Measurements from ENCODE around the gene ZNF821.
"Not testable (repeated sequence)": the region's sequence is repeated elsewhere in the genome, so short reads cannot be mapped to it uniquely, and the experiment has no call there.

ZNF821 gene

GRCh38 chr16:71873199-71873598 lies 10.8 kb downstream of the ZNF821 start:
- no peak for TF ChIP-seq CTCF (IDR thresholded peaks at IDR 0.05)
- Mint-ChIP-seq H3K9me3 (no peaks in the 10 kb centered on the region), H3K27me3 (ENCODE audit: low read depth, poor library complexity) (no peaks in the 10 kb centered on the region), H3K36me3 (ENCODE audit: low read depth) (peaks cover 53% of the 10 kb centered on the region), H3K4me1 (no peaks in the 10 kb centered on the region), H3K4me3 (no peak overlapping the region), H3K27ac (peak overlapping the region; percentile 32)
- no peak for DNase-seq

GRCh38 chr16:71870818-71871217 lies 13.2 kb downstream of the ZNF821 start:
- Mint-ChIP-seq H3K9me3 (no peaks in the 10 kb centered on the region), H3K4me3 (no peak overlapping the region), H3K27ac (no peak overlapping the region), H3K36me3 (ENCODE audit: low read depth) (peaks cover 48% of the 10 kb centered on the region), H3K4me1 (no peaks in the 10 kb centered on the region), H3K27me3 (ENCODE audit: low read depth, poor library complexity) (no peaks in the 10 kb centered on the region)
- DNase-seq, result no peak
- TF ChIP-seq CTCF (IDR thresholded peaks at IDR 0.05), result no peak

DNA sequence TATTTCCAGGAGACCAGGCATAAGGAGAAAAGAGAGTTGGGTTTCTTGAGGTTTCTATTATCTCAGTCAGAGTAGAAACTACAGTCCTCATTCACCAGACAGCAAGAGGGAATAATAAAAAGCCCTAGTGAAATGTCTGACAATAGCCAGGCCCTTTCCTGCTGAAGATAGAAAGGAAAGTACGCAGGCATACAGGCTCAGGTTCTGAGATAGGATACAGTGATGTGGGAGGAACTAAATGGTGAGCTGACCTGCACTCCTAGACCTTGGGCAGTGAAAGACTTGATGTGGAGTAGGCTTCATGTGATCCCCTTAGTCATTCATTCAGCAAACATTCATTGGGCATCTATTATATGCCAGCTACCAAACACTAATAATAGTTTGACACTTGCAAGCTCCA lies 14.9 kb downstream of the ZNF821 start:
- H3K4me3 Mint-ChIP-seq, result no peak overlapping the region
- no peak for TF ChIP-seq CTCF (IDR thresholded peaks at IDR 0.05)
- H3K4me1 Mint-ChIP-seq, result no peaks in the 10 kb centered on the region
- DNase-seq, result no peak
- peaks cover 6% of the 10 kb centered on the region for H3K27me3 Mint-ChIP-seq (ENCODE audit: low read depth, poor library complexity)
- H3K36me3 Mint-ChIP-seq (ENCODE audit: low read depth), result peaks cover 58% of the 10 kb centered on the region
- H3K27ac Mint-ChIP-seq, result no peak overlapping the region
- H3K9me3 Mint-ChIP-seq, result no peaks in the 10 kb centered on the region

- Mint-ChIP-seq H3K27me3 (ENCODE audit: low read depth, poor library complexity) (peaks cover 6% of the 10 kb centered on the region), H3K4me1 (no peaks in the 10 kb centered on the region), H3K4me3 (no peak overlapping the region), H3K27ac (no peak overlapping the region), H3K9me3 (no peaks in the 10 kb centered on the region), H3K36me3 (ENCODE audit: low read depth) (peaks cover 62% of the 10 kb centered on the region)
- no peak for TF ChIP-seq CTCF (IDR thresholded peaks at IDR 0.05)
- DNase-seq, result no peak
Observed at GRCh38 chr16:71867939-71868338, 16.0 kb downstream of the ZNF821 start.

- not testable (repeated sequence) for H3K9me3 Mint-ChIP-seq, DNase-seq
Observed at GRCh38 chr16:71867175-71867574, 16.8 kb downstream of the ZNF821 start.

GRCh38 chr16:71865173-71865863 lies 18.7 kb downstream of the ZNF821 start:
- no peak for TF ChIP-seq CTCF (IDR thresholded peaks at IDR 0.05)
- no peak for DNase-seq
- peaks cover 6% of the 10 kb centered on the region for H3K27me3 Mint-ChIP-seq (ENCODE audit: low read depth, poor library complexity)
- H3K36me3 Mint-ChIP-seq (ENCODE audit: low read depth), result peaks cover 59% of the 10 kb centered on the region
- H3K9me3 Mint-ChIP-seq, result no peaks in the 10 kb centered on the region
- H3K27ac Mint-ChIP-seq, result no peak overlapping the region
- no peaks in the 10 kb centered on the region for H3K4me1 Mint-ChIP-seq
- no peak overlapping the region for H3K4me3 Mint-ChIP-seq

More at GRCh38 chr16:71867175-71867574, 16.8 kb downstream of the ZNF821 start:
- H3K27me3 Mint-ChIP-seq (ENCODE audit: low read depth, poor library complexity); H3K4me1 Mint-ChIP-seq; H3K4me3 Mint-ChIP-seq; H3K27ac Mint-ChIP-seq: not testable (repeated sequence)
- peaks cover 60% of the 10 kb centered on the region for H3K36me3 Mint-ChIP-seq (ENCODE audit: low read depth)

Measured in nephron progenitor cell (in vitro differentiated cells).